IMR-90 (cell line): ENCODE measurements around the gene TMC7.

ENCODE experiments used
- MAFK ChIP-seq: IDR thresholded peaks from 2 replicates; pipeline ENCODE4 v1.6.1; 2012; ENCODE audit warnings: low read depth, low read length, improper control_type of control experiment
- POLR2A ChIP-seq: IDR thresholded peaks from 2 replicates; pipeline ENCODE4 v1.6.1; 2012; ENCODE audit warnings: mild to moderate bottlenecking, low read depth, low read length
- TF ChIP-seq, protein P1 (sequence below): conservative IDR thresholded peaks from 2 replicates; pipeline ENCODE4 v1.5.1; 2012; ENCODE audit warnings: mild to moderate bottlenecking, low read depth, low read length, improper control_type of control experiment

DNA sequence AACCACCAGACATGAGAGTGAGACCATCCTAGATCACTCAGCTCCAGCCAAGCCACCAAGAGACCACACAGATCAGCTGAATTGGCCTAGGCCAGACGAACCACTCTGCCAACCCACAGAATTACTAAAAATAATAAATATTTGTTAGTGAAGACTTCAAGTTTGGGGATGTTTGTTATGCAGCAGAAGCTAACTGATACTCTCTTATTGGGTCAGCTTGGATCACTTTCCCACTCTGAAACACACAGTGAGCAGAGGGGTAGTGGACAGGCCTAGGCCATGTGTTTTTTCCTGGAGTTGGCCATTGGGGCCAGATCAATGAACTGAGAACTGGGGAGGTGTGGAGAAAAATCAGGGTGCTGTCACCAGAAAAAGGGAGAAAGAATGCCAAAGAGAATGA lies 114.4 kb downstream of the TMC7 start:
- TF ChIP-seq, protein P1, sequence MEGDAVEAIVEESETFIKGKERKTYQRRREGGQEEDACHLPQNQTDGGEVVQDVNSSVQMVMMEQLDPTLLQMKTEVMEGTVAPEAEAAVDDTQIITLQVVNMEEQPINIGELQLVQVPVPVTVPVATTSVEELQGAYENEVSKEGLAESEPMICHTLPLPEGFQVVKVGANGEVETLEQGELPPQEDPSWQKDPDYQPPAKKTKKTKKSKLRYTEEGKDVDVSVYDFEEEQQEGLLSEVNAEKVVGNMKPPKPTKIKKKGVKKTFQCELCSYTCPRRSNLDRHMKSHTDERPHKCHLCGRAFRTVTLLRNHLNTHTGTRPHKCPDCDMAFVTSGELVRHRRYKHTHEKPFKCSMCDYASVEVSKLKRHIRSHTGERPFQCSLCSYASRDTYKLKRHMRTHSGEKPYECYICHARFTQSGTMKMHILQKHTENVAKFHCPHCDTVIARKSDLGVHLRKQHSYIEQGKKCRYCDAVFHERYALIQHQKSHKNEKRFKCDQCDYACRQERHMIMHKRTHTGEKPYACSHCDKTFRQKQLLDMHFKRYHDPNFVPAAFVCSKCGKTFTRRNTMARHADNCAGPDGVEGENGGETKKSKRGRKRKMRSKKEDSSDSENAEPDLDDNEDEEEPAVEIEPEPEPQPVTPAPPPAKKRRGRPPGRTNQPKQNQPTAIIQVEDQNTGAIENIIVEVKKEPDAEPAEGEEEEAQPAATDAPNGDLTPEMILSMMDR = no peak
- TF ChIP-seq MAFK (no peak), POLR2A (no peak)
